BE2C (cell line): ENCODE data around the gene ART1.
"Not testable (repeated sequence)": the region's sequence is repeated elsewhere in the genome, so short reads cannot be mapped to it uniquely, and the experiment has no call there.

ENCODE experiments used
- DNase-seq: peaks from one replicate; pipeline ENCODE4 v3.0.0-alpha.2; 2020
- H3K27me3 ChIP-seq: fragments of 250-450 bp; sonication (Bioruptor Pico); 2 replicates; pipeline ENCODE4 v1.5.1; 2020; ENCODE audit warnings: mild to moderate bottlenecking
- H3K36me3 ChIP-seq: fragments of 250-450 bp; sonication (Bioruptor Pico); 2 replicates; pipeline ENCODE4 v1.5.1; 2020; ENCODE audit warnings: mild to moderate bottlenecking
- H3K4me1 ChIP-seq: fragments of 250-450 bp; sonication (Bioruptor Pico); 2 replicates; pipeline ENCODE4 v1.5.1; 2020
- H3K4me3 ChIP-seq: 2 replicates; pipeline ENCODE4 v1.5.1; 2011; ENCODE audit warnings: low read depth, low read length
- H3K9me3 ChIP-seq: fragments of 250-450 bp; sonication (Bioruptor Pico); 2 replicates; pipeline ENCODE4 v1.5.1; 2020
- TF ChIP-seq, protein P1 (sequence below): IDR thresholded peaks from 2 replicates; pipeline ENCODE4 v1.5.1; 2012; ENCODE audit warnings: mild to moderate bottlenecking, low read depth, low read length

The ART1 gene

DNA sequence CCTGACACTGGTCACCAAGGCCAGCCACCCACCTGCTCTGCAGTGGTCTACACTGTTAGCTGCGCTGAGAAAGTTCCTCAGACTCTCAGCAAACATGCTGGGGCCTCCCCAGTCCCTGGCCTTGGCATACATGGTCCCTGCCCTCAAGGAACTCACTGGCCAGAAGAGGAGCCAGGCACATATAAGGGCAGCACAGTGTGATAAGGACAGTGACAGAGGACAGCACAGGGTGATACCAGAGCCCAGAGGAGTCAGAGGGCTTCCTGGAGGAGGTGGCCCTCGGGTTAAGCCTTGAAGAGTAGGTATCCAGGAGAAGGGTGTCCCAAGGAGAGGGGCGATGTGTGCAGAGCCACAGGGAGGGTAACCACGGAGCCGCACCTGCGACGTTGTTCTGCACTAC lies 624 bp downstream of the ART1 start:
- H3K36me3 ChIP-seq, result no peaks in the 10 kb centered on the region
- H3K9me3 ChIP-seq, result no peaks in the 10 kb centered on the region
- DNase-seq, result no peak
- TF ChIP-seq, protein P1, sequence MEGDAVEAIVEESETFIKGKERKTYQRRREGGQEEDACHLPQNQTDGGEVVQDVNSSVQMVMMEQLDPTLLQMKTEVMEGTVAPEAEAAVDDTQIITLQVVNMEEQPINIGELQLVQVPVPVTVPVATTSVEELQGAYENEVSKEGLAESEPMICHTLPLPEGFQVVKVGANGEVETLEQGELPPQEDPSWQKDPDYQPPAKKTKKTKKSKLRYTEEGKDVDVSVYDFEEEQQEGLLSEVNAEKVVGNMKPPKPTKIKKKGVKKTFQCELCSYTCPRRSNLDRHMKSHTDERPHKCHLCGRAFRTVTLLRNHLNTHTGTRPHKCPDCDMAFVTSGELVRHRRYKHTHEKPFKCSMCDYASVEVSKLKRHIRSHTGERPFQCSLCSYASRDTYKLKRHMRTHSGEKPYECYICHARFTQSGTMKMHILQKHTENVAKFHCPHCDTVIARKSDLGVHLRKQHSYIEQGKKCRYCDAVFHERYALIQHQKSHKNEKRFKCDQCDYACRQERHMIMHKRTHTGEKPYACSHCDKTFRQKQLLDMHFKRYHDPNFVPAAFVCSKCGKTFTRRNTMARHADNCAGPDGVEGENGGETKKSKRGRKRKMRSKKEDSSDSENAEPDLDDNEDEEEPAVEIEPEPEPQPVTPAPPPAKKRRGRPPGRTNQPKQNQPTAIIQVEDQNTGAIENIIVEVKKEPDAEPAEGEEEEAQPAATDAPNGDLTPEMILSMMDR, result no peak
- no peaks in the 10 kb centered on the region for H3K4me1 ChIP-seq
- no peaks in the 10 kb centered on the region; the same call in 1 of the 2 replicates for H3K27me3 ChIP-seq
- no peak overlapping the region for H3K4me3 ChIP-seq

DNA sequence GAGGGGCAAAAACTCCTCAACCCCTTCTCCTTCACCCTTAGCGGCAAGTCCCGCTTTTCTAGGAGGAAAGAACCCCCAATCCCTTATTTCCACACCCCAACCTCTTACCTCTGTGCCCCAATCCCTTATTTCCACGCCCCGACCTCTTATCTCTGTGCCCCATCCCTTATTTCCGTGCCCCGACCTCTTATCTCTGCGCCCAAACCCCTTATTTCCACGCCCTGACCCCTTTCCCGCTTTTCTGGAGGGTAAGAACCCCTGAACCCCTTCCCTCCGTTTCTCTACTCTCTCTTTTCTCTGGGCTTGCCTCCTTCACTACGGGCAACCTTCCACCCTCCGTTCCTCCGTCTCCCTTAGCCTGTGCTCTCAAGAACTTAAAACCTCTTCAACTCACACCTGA lies 3.9 kb downstream of the ART1 start:
- not testable (repeated sequence) for H3K36me3 ChIP-seq, H3K4me1 ChIP-seq, H3K4me3 ChIP-seq, H3K27me3 ChIP-seq, DNase-seq, H3K9me3 ChIP-seq

DNA sequence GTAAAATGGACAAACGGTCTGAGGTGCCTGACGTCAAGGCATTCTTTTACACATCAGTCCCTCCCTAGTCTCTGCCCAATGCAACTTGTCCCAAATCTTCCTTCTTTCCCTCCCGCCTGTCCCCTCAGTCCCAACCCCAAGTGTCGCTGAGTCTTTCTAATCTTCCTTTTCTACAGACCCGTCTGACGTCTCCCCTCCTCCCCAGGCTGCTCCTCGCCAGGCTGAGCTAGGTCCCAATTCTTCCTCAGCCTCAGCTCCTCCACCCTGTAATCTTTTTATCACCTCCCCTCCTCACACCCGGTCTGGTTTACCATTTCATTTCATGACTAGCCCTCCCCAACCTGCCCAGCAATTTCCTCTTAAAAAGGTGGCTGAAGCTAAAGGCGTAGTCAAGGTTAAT lies 4.4 kb downstream of the ART1 start:
- DNase-seq, result not testable (repeated sequence)

DNA sequence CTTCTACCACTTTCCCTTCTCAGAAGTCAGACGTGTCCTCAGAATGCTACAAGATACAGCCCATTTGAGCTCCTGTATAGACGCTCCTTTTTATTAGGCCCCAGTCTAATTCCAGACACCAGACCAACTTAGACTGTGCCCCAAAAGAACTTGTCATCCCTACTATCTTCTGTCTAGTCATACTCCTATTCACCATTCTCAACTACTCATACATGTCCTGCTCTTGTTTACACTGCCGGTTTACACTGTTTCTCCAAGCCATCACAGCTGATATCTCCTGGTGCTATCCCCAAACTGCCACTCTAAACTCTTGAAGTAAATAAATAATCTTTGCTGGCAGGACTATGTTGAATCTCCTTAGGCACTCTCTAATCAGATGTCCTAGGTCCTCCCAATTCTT lies 7.6 kb downstream of the ART1 start:
- H3K36me3 ChIP-seq, H3K9me3 ChIP-seq, H3K4me3 ChIP-seq, H3K4me1 ChIP-seq, DNase-seq, H3K27me3 ChIP-seq: not testable (repeated sequence)

More for the DNA sequence above, 4.4 kb downstream of the ART1 start:
- not testable (repeated sequence) for H3K27me3 ChIP-seq, H3K9me3 ChIP-seq, H3K36me3 ChIP-seq, H3K4me1 ChIP-seq, H3K4me3 ChIP-seq

DNA sequence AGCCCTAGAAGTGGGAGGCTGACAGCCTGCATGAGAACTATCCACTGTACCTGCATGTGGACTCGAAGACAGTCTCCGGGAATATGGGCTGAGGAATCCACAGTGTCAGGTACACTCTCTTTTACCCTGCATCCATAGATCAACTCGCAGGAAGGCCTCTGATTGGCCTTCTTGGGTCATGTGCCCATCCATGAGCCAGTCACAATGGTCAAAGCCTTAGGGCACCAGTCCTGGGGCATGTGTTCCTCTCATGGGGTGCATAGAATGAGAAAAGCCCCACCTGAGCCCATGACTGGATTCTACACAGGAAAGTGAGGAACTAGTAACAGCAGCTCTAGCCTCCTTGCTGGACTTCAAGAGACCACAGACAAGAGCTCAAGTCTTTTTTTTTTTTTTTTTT lies 10.6 kb downstream of the ART1 start:
- DNase-seq, result no peak
- no peaks in the 10 kb centered on the region for H3K36me3 ChIP-seq
- no peak overlapping the region for H3K4me3 ChIP-seq
- H3K4me1 ChIP-seq, result no peaks in the 10 kb centered on the region
- H3K9me3 ChIP-seq, result no peaks in the 10 kb centered on the region
- TF ChIP-seq, protein P1, result no peak
- H3K27me3 ChIP-seq, result no peaks in the 10 kb centered on the region

DNA sequence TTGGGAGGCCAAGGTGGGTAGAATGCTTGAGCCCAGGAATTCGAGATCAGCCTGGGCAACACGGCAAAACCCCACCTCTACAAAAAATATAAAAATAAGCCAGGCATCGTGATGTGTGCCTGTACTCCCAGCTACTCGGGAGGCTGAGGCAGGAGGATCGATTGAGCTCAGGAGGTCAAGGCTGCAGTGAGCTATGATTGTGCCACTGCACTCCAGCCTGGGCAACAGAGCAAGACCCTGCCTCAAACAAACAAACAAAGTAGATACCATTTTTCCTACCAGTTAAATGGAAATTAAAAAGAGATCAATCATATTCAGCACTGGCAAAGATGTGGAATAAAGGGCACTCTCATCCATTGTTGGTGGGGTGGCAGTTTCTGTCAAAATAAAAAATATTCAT lies 12.4 kb downstream of the ART1 start:
- H3K4me3 ChIP-seq, result not testable (repeated sequence)

DNA sequence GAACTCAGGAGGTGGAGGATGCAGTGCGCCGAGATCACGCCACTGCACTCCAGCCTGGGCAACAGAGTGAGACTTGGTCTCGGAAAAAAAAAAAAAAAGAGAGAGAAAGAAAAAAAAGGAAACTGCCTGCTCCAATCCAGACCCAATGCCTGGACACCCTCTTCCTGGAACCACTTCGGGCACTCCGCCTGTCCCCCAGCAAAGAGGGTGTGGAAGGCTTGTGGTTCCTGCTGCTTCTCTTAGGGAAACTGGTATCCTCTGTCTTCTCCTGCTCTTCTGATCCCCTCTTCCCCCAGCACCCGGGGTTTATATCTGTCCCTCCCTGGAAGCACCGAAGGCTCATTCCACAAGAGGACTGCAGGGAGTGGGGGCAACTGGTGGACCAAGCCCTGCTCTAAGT lies 13.3 kb downstream of the ART1 start:
- Histone ChIP-seq H3K4me3 (no peak overlapping the region), H3K4me1 (no peaks in the 10 kb centered on the region), H3K27me3 (no peaks in the 10 kb centered on the region), H3K36me3 (no peaks in the 10 kb centered on the region), H3K9me3 (no peaks in the 10 kb centered on the region)
- TF ChIP-seq, protein P1, result no peak
- DNase-seq, result no peak

More for the DNA sequence above, 12.4 kb downstream of the ART1 start:
- not testable (repeated sequence) for H3K4me1 ChIP-seq, H3K9me3 ChIP-seq, H3K36me3 ChIP-seq, DNase-seq, H3K27me3 ChIP-seq

DNA sequence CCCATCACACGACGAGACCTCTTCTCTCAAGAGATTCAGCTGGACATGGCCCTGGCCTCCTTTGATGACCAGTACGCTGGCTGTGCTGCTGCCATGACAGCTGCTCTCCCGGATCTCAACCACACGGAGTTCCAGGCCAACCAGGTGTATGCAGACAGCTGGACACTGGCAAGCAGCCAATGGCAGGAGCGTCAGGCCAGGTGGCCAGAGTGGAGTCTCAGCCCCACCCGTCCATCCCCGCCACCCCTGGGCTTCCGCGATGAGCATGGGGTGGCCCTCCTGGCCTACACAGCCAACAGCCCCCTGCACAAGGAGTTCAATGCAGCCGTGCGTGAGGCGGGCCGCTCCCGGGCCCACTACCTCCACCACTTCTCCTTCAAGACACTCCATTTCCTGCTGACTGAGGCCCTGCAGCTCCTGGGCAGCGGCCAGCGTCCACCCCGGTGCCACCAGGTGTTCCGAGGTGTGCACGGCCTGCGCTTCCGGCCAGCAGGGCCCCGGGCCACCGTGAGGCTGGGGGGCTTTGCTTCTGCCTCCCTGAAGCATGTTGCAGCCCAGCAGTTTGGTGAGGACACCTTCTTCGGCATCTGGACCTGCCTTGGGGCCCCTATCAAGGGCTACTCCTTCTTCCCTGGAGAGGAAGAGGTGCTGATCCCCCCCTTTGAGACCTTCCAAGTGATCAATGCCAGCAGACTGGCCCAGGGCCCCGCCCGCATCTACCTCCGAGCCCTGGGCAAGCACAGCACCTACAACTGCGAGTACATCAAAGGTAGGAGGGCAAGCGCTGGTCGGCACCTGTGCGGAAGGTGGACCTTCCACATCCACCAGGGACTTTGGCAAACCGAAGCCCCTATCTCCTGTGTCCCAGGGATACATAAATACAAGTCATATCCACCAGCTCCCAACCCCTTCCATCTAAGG lies 14.9 kb downstream of the ART1 start:
- Histone ChIP-seq H3K36me3 (no peaks in the 10 kb centered on the region), H3K4me1 (no peaks in the 10 kb centered on the region), H3K9me3 (no peaks in the 10 kb centered on the region), H3K27me3 (no peaks in the 10 kb centered on the region), H3K4me3 (no peak overlapping the region)
- DNase-seq, result no peak
- TF ChIP-seq, protein P1, result no peak
